GM19099 (cell line): ENCODE measurements around the gene HUS1B.

Source experiments
- POLR2A ChIP-seq: IDR thresholded peaks from 3 replicates; pipeline ENCODE4 v1.6.1; 2011; ENCODE audit warnings: low read depth; ENCODE audit not compliant: insufficient read length; ENCODE audit errors: extremely low read depth

The HUS1B gene

GRCh38 chr6:684831-685636 lies 28.1 kb upstream of the HUS1B start:
- TF ChIP-seq POLR2A = no peak

- no peak for TF ChIP-seq POLR2A
Observed at GRCh38 chr6:683742-684440, 27.0 kb upstream of the HUS1B start.

DNA sequence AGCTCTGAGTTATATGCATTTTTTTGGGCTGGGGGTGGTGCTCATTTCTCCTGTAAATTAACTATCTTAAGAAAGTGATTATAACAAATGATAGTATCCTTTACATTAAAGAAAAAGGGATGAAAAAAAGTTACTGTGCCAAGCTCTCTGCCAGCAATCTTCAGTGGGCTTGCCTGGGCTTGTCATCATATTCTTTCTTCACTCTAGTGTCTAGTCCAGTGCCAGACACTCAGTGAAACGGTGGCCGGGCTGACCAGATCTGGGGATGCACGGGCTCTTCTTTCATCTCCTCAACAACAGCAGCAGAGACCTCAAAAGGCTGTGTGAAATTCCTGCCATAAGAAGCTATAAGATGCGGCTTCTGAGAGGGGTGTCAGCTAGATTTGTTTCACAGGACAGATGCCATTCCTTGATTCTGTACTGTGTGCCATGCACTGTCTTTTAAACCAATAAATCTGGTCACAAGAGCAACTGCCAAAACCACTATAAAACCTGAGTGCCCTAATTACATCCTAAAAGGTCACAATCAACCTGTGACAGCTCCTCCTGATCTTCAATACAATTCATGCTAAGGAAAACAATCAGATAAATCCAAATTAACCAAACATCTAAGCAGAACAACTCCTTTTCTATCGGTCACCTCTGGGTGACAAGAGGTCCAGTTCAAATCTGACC lies 23.9 kb upstream of the HUS1B start:
- no peak for TF ChIP-seq POLR2A

DNA sequence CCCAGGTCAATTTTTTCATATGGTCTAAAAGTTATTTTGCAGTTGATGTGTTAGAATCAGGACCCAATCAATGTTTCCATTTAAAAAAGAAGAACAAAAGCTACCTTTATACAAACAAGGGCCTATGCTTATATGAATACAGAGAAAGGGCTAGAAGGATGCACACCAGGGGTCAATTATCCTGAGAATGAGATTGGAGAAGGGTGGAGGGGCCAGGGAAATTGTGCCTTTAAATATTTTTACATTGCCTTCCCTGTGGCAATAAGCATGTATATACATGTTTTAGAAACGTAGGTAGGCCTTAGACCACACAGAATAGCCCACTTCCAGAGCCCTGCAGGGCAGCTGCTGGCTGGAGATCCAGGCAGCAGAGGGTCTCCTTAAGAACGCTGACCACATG lies 23.4 kb upstream of the HUS1B start:
- no peak for TF ChIP-seq POLR2A

- no peak for TF ChIP-seq POLR2A
Observed at GRCh38 chr6:679282-679681, 22.4 kb upstream of the HUS1B start.

GRCh38 chr6:678520-678919 lies 21.6 kb upstream of the HUS1B start:
- TF ChIP-seq POLR2A = no peak

GRCh38 chr6:677919-678318 lies 21.0 kb upstream of the HUS1B start:
- TF ChIP-seq POLR2A = no peak

- no peak for TF ChIP-seq POLR2A
Observed at GRCh38 chr6:674956-675355, 18.1 kb upstream of the HUS1B start.

DNA sequence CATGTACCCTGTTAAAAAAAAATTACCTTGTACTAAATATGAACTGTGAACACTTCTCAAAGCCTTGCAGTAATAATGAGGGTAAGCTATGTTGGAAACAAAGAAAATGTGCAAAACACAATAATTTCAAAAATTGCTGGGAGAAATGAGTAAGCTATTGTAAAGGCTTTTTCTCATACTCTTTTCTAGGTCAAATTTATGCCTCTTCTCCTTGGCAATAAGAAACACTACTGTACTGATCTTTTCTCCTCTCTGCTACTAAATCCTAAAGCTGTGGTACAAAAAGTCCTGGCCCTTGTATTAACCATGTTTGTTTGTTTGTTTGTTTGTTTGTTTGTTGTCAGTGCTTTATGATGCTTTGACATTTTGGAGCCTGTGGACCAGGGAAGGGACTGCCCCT lies 17.5 kb upstream of the HUS1B start:
- TF ChIP-seq POLR2A = no peak

- TF ChIP-seq POLR2A = no peak
Observed at GRCh38 chr6:667253-667927, 10.5 kb upstream of the HUS1B start.

DNA sequence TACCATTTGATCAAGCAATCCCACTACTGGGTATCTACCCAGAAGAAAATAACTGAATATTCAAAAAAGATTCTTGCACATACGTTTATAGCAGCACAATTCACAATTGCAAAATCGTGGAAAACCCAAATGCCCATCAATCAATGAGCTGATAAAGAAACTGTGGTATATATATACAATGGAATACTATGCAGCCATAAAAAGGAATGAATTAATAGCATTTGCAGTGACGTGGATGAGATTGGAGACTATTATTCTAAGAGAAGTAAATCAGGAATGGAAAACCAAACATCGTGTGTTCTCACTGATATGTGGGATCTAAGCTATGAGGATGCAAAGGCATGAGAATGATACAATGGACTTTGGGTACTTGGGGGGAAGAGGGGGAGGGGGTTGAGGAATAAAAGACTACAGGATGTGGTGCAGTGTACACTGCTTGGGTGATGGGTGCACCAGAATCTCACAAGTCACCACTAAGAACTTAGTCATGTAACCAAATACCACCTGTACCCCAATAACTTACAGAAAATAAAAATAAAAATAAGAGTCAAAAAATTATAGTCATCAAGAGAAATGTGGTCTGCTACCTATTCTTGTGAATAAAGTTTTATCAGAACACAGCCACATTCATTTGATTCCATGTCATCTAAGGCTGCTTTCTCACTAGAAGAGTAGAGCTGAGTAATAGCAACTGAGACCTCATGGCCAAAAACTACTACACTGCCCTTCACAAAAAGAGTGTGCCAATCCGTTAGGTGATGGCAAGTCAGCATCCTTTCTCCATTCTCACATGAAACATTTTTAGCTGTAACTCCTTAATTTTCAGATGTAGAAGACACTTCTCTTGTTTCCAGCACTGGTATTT lies 8.7 kb upstream of the HUS1B start:
- TF ChIP-seq POLR2A = no peak

GRCh38 chr6:659716-660581 lies 3.0 kb upstream of the HUS1B start:
- no peak for TF ChIP-seq POLR2A

DNA sequence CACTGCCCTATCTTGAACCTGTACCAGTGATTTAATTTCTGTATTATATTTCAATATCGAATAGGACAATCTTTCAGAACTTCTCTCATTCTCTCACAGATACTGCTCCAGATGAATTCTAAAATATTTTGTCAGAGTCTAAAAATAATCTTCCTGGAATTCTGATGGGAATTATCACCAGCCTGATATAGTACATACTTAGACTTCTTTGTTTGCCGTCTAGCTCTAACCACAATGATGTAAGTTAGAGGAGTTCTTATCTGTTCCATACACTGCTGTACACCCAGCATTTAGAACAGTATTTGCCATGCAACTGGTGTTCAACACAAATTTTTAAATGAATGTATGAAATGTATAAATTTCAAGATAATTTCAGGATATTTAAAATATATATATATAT lies 1.3 kb upstream of the HUS1B start:
- TF ChIP-seq POLR2A = no peak
